GM12873 (cell line): ENCODE measurements around the gene CDC42BPG.

Experiments used
- TF ChIP-seq, protein P1 (sequence below): IDR thresholded peaks from 2 replicates; pipeline ENCODE4 v1.5.1; 2012; ENCODE audit warnings: low read depth, mild to moderate bottlenecking, moderate library complexity, low read length, control low read depth; ENCODE audit not compliant: insufficient read depth; ENCODE audit errors: missing control alignments

CDC42BPG gene

DNA sequence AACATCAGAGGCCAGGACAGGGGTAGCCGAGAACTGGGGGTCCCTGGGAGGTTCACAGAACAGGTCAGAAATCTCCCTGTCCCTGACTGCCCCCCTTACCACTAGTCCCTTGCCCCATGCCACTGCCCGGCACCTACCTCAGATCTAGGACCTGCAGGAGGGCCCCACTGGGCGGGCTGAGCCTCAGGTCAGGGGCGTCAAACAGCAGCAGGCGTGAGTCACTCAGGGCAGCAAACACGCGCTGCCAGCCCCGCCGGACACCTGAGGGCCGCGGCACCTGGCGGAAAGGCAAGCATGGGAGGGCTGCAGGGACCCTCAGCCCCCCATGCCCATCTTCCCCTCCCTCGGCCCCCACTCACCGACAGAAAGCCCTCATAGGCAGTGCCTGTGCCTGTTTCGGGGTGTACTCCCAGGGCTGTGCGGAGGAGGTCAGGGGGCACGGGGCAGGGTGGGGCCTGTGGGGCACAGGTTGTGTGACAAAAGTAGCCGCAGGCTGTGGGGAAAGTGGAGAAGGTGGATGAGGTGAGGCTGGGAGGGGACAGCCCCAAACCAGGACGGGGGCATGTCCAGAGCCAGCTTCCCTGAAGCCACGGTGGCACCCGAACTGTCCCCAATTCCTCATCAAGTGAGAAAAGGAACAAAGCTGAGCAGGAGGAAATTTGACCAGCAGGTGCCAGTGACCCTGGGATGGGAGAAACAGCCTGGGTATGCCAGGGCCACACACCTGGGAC is 11.8 kb downstream of the CDC42BPG start:
- TF ChIP-seq, protein P1, sequence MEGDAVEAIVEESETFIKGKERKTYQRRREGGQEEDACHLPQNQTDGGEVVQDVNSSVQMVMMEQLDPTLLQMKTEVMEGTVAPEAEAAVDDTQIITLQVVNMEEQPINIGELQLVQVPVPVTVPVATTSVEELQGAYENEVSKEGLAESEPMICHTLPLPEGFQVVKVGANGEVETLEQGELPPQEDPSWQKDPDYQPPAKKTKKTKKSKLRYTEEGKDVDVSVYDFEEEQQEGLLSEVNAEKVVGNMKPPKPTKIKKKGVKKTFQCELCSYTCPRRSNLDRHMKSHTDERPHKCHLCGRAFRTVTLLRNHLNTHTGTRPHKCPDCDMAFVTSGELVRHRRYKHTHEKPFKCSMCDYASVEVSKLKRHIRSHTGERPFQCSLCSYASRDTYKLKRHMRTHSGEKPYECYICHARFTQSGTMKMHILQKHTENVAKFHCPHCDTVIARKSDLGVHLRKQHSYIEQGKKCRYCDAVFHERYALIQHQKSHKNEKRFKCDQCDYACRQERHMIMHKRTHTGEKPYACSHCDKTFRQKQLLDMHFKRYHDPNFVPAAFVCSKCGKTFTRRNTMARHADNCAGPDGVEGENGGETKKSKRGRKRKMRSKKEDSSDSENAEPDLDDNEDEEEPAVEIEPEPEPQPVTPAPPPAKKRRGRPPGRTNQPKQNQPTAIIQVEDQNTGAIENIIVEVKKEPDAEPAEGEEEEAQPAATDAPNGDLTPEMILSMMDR, result no peak

DNA sequence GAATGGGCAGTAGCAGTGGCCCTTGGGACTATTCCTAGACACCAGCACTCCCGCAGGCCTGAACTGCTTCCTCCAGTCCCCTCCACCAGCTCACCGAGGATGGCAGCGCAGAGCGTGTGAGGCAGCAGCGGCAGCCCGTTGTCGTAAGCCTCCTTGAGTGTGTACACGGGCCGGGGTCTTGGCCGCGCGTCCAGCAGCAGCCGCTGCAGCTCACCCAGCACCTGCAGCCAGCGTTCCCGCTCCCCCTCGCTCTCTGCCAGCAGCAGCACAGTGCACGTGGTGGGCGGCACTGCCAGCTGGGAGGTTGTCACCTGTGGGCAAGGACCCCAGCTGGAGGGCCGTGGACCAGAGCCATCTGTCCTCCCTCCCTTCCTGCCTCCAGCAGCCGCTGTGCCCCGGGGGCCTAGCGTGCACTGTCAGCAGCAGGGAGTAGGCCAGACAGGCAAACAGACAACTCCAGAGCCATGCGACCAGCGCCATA is 13.0 kb downstream of the CDC42BPG start:
- TF ChIP-seq, protein P1, result no peak

DNA sequence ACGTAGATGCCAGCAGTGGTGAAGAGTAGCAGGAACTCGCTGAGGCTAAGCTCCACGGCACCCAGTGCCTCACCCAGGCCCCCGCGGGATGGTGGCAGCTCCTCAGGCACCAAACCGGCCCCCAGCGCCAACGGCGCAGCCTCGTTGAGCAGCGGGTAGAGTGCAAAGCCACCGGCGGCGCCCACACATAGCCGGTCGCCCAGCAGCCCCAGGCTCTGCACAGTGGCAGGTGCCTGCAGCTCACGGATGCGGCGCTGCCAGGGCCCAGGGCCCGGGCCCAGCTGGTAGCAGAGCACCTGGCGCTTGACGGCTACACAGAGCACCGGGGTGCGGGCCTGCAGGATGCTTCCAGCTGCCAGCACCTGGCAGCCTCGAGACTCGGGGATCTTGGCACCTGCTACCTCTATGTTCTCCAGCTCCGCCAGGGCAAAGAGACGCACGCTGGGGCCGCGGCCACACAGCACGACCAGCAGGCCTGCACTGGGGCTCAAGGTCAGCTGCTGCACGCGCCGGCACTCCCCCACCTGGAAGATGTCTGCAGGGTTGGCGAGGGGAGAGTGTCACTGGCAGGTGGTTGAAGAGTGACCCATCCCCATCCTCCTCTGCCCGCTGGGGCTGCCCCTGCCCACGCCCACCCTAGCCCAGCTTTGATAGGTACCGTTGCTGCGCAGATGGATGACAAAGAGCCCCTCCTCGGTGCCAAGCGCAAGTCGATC is 14.8 kb downstream of the CDC42BPG start:
- TF ChIP-seq, protein P1, result no peak

DNA sequence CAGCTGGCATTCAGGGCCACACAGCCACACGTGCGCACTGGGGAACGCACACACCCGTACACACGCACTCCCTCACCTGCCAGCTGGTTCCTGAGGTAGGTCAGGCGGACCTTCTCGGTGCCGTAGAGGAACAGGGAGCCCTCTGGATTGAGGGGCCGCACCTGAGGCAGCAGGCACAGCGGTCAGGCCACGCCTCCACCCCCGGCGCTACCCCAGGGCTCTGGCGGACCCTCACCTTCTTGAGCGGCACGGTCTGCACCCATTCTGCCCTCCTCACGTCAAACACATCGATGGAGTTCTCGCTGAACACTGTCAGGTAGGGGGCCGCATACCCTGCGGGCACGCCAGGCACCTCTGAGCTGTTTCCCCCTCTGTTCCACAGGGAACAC is 17.0 kb downstream of the CDC42BPG start:
- TF ChIP-seq, protein P1, result no peak

DNA sequence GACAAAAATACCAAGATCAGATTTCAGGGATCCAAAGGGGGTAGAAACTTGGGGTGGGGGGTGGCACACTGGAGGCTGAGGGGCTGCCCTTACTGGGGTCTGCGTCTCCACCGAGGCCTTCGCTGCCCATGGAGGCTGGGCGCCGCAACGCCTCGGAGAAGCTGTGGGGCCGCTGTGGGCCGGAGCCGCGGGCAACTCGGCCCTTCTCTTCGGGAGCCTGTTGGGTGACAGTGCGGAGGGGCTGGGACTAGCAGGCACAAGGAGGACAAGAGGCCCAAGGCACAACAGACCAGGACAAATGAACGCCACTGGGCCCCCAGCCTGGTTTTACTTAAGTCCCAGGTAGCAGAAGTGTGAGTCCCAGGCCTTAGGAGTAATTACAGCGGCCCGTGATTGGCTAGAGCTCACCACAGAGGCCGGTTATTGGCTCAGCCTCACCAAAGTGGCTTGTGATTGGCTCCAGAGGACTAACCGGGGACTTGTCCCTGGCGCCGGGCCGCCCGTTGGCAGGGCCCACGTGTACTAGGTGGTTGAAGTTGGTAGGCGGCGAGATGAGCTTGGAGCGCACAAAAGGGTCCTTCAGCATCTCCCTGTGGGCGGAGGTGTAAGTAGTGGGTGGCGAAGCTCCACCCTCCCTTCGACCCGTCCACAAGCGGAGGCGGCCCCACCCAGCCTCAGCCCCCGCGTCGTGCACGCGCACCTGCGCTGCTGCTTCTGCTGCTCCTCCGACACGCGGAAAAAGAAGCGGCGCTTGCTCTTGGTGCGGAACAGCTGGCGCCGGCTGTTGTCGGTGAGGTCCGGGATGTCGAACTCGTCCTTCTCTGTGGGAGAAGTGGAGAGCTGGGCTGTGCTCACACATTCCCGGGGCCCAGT is 17.6 kb downstream of the CDC42BPG start:
- TF ChIP-seq, protein P1, result no peak

DNA sequence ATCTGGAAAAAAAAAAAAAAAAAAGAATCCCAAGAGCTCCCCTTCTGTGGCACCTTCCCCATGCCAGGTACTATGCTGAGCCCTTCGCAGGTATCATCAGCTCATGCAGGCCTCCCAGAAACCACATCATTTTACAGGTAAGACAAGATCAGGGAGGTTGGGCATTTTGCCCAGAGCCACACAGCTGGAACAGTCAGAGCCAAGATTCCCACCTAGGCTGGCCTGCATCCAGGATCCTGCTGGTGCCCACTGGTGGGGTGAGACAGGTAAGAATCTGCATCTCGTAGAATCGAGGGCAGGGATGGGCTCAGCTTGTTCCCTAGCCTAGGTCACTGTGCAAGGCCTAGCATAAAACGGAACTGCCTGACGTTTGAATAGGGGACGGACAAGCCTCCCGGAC is 18.4 kb downstream of the CDC42BPG start:
- TF ChIP-seq, protein P1, result no peak
